Activated CD8-positive, alpha-beta T cell treated with anti-CD3 and anti-CD28 coated beads for 36 hours (primary cell): ENCODE measurements around the gene TMEM239. TPM values are rescaled to one million over a fixed set of nuclear protein-coding genes. Genes with fewer than 3 reads are reported as not detected.

Experiments
- ATAC-seq: fragments of 200-7000 bp; cut with Tn5 transposase; one replicate; pipeline ENCODE4 v1.10.0; 2021; ENCODE audit warnings: mild to moderate bottlenecking, moderate library complexity
- CTCF ChIA-PET: fragments of 350-600 bp; sonication (Branson Sonifier 250); formaldehyde crosslinking; loops from one replicate; lab custom pipeline; 2021; ENCODE audit warnings: antibody characterized with exemption; lab: Charles Lee
- POLR2A ChIA-PET: fragments of 350-600 bp; sonication (Branson Sonifier 250); formaldehyde crosslinking; loops from one replicate; lab custom pipeline; 2021; ENCODE audit warnings: antibody characterized with exemption; lab: Charles Lee
- DNase-seq: peaks from one replicate; pipeline ENCODE4 v3.0.0-alpha.2; 2020
- H3K27ac Mint-ChIP-seq: one replicate; pipeline ENCODE4 v1.8.0; 2021; ENCODE audit warnings: mild to moderate bottlenecking, mixed read lengths
- H3K27me3 Mint-ChIP-seq: one replicate; pipeline ENCODE4 v1.8.0; 2021; ENCODE audit warnings: mixed read lengths
- H3K36me3 Mint-ChIP-seq: one replicate; pipeline ENCODE4 v1.8.0; 2021; ENCODE audit warnings: low read depth, mixed read lengths
- H3K4me1 Mint-ChIP-seq: one replicate; pipeline ENCODE4 v1.8.0; 2021; ENCODE audit warnings: low read depth, mixed read lengths
- H3K4me3 Mint-ChIP-seq: one replicate; pipeline ENCODE4 v1.8.0; 2021; ENCODE audit warnings: mild to moderate bottlenecking, moderate library complexity, mixed read lengths
- H3K9me3 Mint-ChIP-seq: one replicate; pipeline ENCODE4 v1.8.0; 2021; ENCODE audit warnings: mixed read lengths
- CTCF ChIP-seq: fragments of 200-600 bp; IDR thresholded peaks from one replicate; pipeline ENCODE4 v1.8.0; 2022; ENCODE audit warnings: antibody characterized with exemption, mild to moderate bottlenecking
- intact Hi-C: fragments of 100-400 bp; cut with micrococcal nuclease; formaldehyde crosslinking; loops from one replicate; pipeline ENCODE4 v1.10.0; 2022
- total RNA-seq, 2 experiments: library from RNA; stranded (reverse); gene quantifications; one replicate each; pipeline ENCODE4 v1.2.3, GENCODE V29; 2021

Gene TMEM239
- total RNA-seq, 2 experiments from 2014 or later, result not detected

- peaks cover 5% of the 10 kb centered on the region for H3K36me3 Mint-ChIP-seq
- H3K27me3 Mint-ChIP-seq, result peaks cover 30% of the 10 kb centered on the region
- ATAC-seq (no peak), DNase-seq (no peak)
- ChIA-PET CTCF (interaction anchor here (1.6 to 1.9 kb wide), 2 partner anchors 43 to 108 kb away, joined by 5 to 6 read pairs; no protein-coding TSS in a partner anchor), POLR2A (no interaction called here)
- intact Hi-C loops, result no loop called here
- TF ChIP-seq CTCF, result no peak
- no peaks in the 10 kb centered on the region for H3K9me3 Mint-ChIP-seq
- no peak overlapping the region for H3K4me3 Mint-ChIP-seq
- H3K4me1 Mint-ChIP-seq, result peaks cover 18% of the 10 kb centered on the region
- no peak overlapping the region for H3K27ac Mint-ChIP-seq
These were observed 20.0 kb upstream of the TMEM239 start for GRCh38 chr20:2796011-2796660.

GRCh38 chr20:2797136-2797983 is 18.8 kb upstream of the TMEM239 start:
- ChIA-PET CTCF (no interaction called here), POLR2A (no interaction called here)
- ATAC-seq (no peak), DNase-seq (no peak)
- H3K36me3 Mint-ChIP-seq, result peaks cover 5% of the 10 kb centered on the region
- no peak overlapping the region for H3K4me3 Mint-ChIP-seq
- peaks cover 39% of the 10 kb centered on the region for H3K27me3 Mint-ChIP-seq
- TF ChIP-seq CTCF, result no peak
- no peaks in the 10 kb centered on the region for H3K9me3 Mint-ChIP-seq
- H3K27ac Mint-ChIP-seq, result no peak overlapping the region
- intact Hi-C loops, result no loop called here
- H3K4me1 Mint-ChIP-seq, result peaks cover 22% of the 10 kb centered on the region

- Mint-ChIP-seq H3K9me3 (no peaks in the 10 kb centered on the region), H3K27ac (no peak overlapping the region), H3K4me1 (peaks cover 22% of the 10 kb centered on the region), H3K4me3 (no peak overlapping the region), H3K36me3 (peaks cover 5% of the 10 kb centered on the region), H3K27me3 (peaks cover 44% of the 10 kb centered on the region)
- no peak for TF ChIP-seq CTCF
- DNase-seq (no peak), ATAC-seq (no peak)
- ChIA-PET CTCF (interaction anchor here (0.7 kb wide), 1 partner anchor 31 kb away, joined by 3 read pairs; no protein-coding TSS in a partner anchor), POLR2A (interaction anchor here (0.5 to 1.3 kb wide), 2 partner anchors 42 to 163 kb away, joined by 3 read pairs; no protein-coding TSS in a partner anchor)
- intact Hi-C loops, result no loop called here
These were observed 17.9 kb upstream of the TMEM239 start for GRCh38 chr20:2798095-2798805.

- intact Hi-C loops, result no loop called here
- Mint-ChIP-seq H3K36me3 (peaks cover 5% of the 10 kb centered on the region), H3K4me3 (peak overlapping the region; percentile 76), H3K27ac (no peak overlapping the region), H3K27me3 (peaks cover 49% of the 10 kb centered on the region), H3K9me3 (no peaks in the 10 kb centered on the region), H3K4me1 (peaks cover 22% of the 10 kb centered on the region)
- no peak for ATAC-seq
- POLR2A ChIA-PET, result interaction anchor here (0.5 to 1.3 kb wide), 2 partner anchors 41 to 163 kb away, joined by 3 read pairs; no protein-coding TSS in a partner anchor
- no peak for TF ChIP-seq CTCF
- no peak for DNase-seq
- CTCF ChIA-PET, result interaction anchor here (0.7 kb wide), 1 partner anchor 32 kb away, joined by 3 read pairs; no protein-coding TSS in a partner anchor
These were observed 17.4 kb upstream of the TMEM239 start for GRCh38 chr20:2798814-2799213.
